Measurements from ENCODE around the gene IFTAP.
"Not testable (repeated sequence)": the region's sequence is repeated elsewhere in the genome, so short reads cannot be mapped to it uniquely, and the experiment has no call there.

IFTAP gene

DNA sequence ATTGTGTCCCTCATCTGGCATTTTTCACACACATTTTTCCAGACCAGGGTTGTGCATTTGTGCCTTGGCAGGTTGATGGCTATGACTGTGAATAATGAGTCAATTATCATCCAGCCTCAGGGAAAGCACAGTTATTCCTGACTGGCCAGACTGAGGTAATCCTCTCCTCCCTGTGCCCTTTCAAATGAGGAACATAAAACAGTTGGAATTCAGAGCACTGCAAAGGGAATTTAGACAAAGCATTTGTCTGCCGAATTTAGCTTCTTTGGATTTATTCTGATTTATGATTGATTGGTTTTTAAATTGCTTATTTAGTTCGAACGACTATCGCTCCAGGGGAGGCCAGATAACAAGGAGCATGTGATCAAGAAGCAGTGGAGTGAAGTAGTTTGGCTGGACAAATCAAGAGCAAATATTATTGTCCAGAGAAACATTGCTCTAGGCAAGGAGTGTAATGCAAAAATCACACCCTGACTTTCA lies 34.5 kb downstream of the IFTAP start:
- Mint-ChIP-seq H3K4me1 (peaks cover 19% of the 10 kb centered on the region), H3K27me3 (ENCODE audit: low read depth, poor library complexity) (no peaks in the 10 kb centered on the region), H3K27ac (peak overlapping the region; percentile 33), H3K9me3 (peaks cover under 1% of the 10 kb centered on the region), H3K4me3 (no peak overlapping the region), H3K36me3 (ENCODE audit: low read depth) (peaks cover 13% of the 10 kb centered on the region)
- TF ChIP-seq, protein P1, sequence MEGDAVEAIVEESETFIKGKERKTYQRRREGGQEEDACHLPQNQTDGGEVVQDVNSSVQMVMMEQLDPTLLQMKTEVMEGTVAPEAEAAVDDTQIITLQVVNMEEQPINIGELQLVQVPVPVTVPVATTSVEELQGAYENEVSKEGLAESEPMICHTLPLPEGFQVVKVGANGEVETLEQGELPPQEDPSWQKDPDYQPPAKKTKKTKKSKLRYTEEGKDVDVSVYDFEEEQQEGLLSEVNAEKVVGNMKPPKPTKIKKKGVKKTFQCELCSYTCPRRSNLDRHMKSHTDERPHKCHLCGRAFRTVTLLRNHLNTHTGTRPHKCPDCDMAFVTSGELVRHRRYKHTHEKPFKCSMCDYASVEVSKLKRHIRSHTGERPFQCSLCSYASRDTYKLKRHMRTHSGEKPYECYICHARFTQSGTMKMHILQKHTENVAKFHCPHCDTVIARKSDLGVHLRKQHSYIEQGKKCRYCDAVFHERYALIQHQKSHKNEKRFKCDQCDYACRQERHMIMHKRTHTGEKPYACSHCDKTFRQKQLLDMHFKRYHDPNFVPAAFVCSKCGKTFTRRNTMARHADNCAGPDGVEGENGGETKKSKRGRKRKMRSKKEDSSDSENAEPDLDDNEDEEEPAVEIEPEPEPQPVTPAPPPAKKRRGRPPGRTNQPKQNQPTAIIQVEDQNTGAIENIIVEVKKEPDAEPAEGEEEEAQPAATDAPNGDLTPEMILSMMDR (IDR thresholded peaks at IDR 0.05) = no peak
- no peak for DNase-seq

DNA sequence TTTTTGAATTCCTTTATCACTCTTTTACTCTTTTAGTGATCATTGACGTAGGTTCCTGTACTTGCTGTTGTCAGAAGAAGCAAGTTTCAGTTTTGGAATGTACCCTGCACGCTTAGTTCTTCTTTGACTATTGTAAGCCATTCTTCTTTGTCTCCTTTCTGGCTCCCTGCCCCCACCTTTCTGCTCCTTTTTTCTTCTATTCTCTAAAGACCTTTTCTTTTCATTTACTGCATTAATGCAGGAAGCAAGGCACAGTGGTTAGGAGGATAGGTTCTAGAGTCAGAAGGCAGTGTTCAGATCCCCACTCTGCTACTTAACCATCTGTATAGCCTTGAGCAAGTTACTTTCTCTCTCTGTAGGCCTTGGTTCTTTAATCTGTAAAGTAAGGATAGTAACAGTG lies 37.5 kb downstream of the IFTAP start:
- Mint-ChIP-seq H3K36me3 (ENCODE audit: low read depth) (peaks cover 43% of the 10 kb centered on the region), H3K27ac (no peak overlapping the region), H3K4me1 (peaks cover 21% of the 10 kb centered on the region)

DNA sequence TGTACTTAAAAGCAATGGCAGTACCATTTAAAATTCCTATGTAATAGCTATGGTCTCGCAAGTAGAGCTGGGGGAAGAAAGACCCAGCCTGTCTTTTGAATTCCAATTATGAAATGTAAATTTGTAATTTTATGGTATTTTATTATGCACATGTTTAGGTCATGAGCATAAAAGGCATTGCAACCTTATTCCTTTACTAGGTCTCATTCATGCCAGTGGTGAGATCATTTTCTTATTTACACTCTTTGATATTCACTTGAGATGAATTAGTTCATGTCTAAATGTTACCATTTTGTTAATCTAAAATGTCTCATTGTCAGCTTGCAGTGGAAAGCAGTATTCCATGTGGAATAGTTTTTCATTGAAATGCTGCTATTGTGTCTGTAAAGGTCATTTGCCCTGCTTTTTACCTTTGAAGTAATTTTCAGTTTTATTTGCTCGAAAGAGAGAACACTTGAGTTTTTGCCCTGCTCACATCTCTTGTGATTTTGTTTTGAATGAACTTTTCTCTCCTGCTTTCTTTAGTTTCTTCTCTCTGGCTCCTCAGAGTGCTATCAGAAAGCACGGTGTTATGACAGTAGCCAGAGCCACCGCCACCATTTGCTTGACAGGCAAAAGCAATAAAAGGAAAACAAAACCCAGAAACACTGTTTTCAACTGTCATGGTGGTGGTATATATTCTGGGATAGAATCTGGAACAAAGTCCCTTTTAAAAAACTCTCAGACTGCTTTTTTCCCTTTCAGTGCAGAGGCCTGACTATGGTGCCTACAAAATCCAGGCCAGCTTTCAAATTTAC lies 41.0 kb downstream of the IFTAP start:
- peaks cover 75% of the 10 kb centered on the region for H3K36me3 Mint-ChIP-seq (ENCODE audit: low read depth)
- H3K27me3 Mint-ChIP-seq (ENCODE audit: low read depth, poor library complexity) = peaks cover 4% of the 10 kb centered on the region
- peaks cover 44% of the 10 kb centered on the region for H3K9me3 Mint-ChIP-seq
- H3K27ac Mint-ChIP-seq = peak overlapping the region; percentile 92
- TF ChIP-seq, protein P1 (IDR thresholded peaks at IDR 0.05) = no peak
- no peak overlapping the region for H3K4me3 Mint-ChIP-seq
- DNase-seq = no peak
- H3K4me1 Mint-ChIP-seq = peaks cover 15% of the 10 kb centered on the region

More for the DNA sequence above, 37.5 kb downstream of the IFTAP start:
- no peak for DNase-seq
- no peak overlapping the region for H3K4me3 Mint-ChIP-seq
- peaks cover 22% of the 10 kb centered on the region for H3K9me3 Mint-ChIP-seq
- TF ChIP-seq, protein P1 (IDR thresholded peaks at IDR 0.05) = no peak
- no peaks in the 10 kb centered on the region for H3K27me3 Mint-ChIP-seq (ENCODE audit: low read depth, poor library complexity)

DNA sequence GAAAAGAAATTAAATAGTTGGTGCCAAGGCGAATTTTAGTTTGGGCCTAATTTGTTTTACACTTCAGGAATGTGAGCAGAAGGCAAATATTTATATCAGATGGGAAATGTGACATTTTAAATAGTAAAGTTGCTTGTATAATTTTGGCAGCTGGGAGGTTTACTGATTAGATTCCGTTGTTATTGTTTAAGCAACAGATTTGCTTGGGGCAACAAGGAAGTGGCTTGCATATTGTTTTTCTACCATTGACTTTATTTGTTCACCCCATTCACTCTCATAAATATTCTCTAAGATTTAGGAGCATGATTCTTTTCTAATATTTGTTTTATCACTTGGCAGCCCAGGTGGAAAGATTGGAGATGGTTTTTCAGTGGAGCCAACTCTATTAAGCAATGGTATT lies 44.3 kb downstream of the IFTAP start:
- no peak overlapping the region for H3K4me3 Mint-ChIP-seq
- peaks cover 4% of the 10 kb centered on the region for H3K27me3 Mint-ChIP-seq (ENCODE audit: low read depth, poor library complexity)
- H3K27ac Mint-ChIP-seq = no peak overlapping the region
- TF ChIP-seq, protein P1 (IDR thresholded peaks at IDR 0.05) = no peak
- H3K4me1 Mint-ChIP-seq = peaks cover 6% of the 10 kb centered on the region
- DNase-seq = no peak
- H3K9me3 Mint-ChIP-seq = peaks cover 63% of the 10 kb centered on the region
- peaks cover 95% of the 10 kb centered on the region for H3K36me3 Mint-ChIP-seq (ENCODE audit: low read depth)

DNA sequence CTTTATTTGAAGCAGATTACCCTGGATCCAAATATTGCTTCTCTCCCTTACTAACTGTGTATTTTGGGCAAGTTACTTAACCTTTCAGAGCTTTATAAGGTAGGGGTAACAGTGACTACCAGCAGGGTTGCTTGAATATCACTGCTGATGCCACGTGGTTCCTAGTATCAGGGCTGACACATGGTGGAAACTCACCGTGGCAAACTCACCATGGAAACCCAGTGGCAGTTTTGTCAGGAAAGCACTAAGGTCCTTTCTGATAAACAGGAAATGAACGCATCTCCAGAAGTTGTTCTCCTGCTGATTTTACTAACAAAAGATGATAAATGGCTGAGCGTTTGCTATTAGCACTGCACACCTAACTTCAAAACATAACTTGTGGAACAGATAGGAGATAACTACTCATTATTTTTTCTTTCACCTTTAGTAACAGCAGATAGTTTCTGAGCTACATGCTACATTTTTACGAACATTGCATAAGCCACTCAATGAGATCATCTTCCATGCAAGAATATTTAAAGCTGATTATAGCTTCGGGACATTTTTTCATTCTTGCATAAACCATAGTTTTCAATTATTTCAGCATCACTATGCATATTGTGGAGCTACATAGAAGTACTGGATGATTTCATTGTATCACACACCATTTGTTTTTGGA lies 63.4 kb downstream of the IFTAP start:
- no peak for DNase-seq
- no peak overlapping the region for H3K27ac Mint-ChIP-seq
- TF ChIP-seq, protein P1 (IDR thresholded peaks at IDR 0.05) = no peak
- H3K9me3 Mint-ChIP-seq = peaks cover 20% of the 10 kb centered on the region
- no peaks in the 10 kb centered on the region for H3K27me3 Mint-ChIP-seq (ENCODE audit: low read depth, poor library complexity)
- no peak overlapping the region for H3K4me3 Mint-ChIP-seq
- H3K36me3 Mint-ChIP-seq (ENCODE audit: low read depth) = peaks cover 43% of the 10 kb centered on the region
- H3K4me1 Mint-ChIP-seq = no peaks in the 10 kb centered on the region

DNA sequence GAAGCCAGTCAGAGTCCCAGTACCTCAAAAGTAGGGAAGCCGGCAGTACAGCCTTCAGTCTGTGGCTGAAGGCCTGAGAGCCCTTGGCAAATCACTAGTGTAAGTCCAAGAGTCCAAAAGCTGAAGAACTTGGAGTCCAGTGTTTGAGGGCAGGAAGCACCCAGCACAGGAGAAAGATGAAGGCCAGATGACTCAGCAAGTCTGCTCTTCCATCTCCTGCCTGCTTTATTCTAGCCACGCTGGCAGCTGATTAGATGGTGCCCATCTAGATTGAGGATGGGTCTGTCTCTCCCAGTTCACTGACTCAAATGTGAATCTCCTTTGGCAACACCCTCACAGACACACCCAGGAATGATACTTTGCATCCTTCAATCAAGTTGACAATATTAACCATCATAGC lies 67.1 kb downstream of the IFTAP start:
- H3K4me1 Mint-ChIP-seq; H3K4me3 Mint-ChIP-seq; H3K27me3 Mint-ChIP-seq (ENCODE audit: low read depth, poor library complexity); DNase-seq; H3K27ac Mint-ChIP-seq: not testable (repeated sequence)
- H3K36me3 Mint-ChIP-seq (ENCODE audit: low read depth) = peaks cover 43% of the 10 kb centered on the region
- peaks cover 40% of the 10 kb centered on the region for H3K9me3 Mint-ChIP-seq

Measured in nephron progenitor cell (in vitro differentiated cells).